Osteocyte (in vitro differentiated cells): ENCODE data around the gene ZNF346. TPM values are rescaled to one million over a fixed set of nuclear protein-coding genes. Genes with fewer than 3 reads are reported as not detected.
A peak's percentile ranks its signal among the peaks of the same experiment; 100 is the strongest.
"Not testable (repeated sequence)": the region's sequence is repeated elsewhere in the genome, so short reads cannot be mapped to it uniquely, and the experiment has no call there.

Experiments used
- DNase-seq: peaks from one replicate; pipeline ENCODE4 v3.0.0; 2021; ENCODE audit warnings: mixed read lengths; ENCODE audit not compliant: unreplicated experiment; ENCODE audit errors: extremely low spot score
- H3K27ac Mint-ChIP-seq: one replicate; pipeline ENCODE4 v1.8.0; 2021; ENCODE audit warnings: mild to moderate bottlenecking, mixed read lengths; ENCODE audit not compliant: unreplicated experiment
- H3K27me3 Mint-ChIP-seq: one replicate; pipeline ENCODE4 v1.8.0; 2021; ENCODE audit warnings: mixed read lengths; ENCODE audit not compliant: unreplicated experiment
- H3K36me3 Mint-ChIP-seq: one replicate; pipeline ENCODE4 v1.8.0; 2021; ENCODE audit warnings: mixed read lengths; ENCODE audit not compliant: unreplicated experiment
- H3K4me1 Mint-ChIP-seq: one replicate; pipeline ENCODE4 v1.8.0; 2021; ENCODE audit warnings: mixed read lengths; ENCODE audit not compliant: unreplicated experiment
- H3K4me3 Mint-ChIP-seq: one replicate; pipeline ENCODE4 v1.8.0; 2021; ENCODE audit warnings: mild to moderate bottlenecking, moderate library complexity, mixed read lengths; ENCODE audit not compliant: unreplicated experiment
- H3K9me3 Mint-ChIP-seq: one replicate; pipeline ENCODE4 v1.8.0; 2021; ENCODE audit warnings: mixed read lengths; ENCODE audit not compliant: unreplicated experiment
- total RNA-seq: library from RNA; stranded (reverse); gene quantifications from 2 replicates; pipeline ENCODE4 v1.2.1, GENCODE V29; 2021
- TF ChIP-seq, protein P1 (sequence below): fragments of 200-600 bp; sonication (generic); IDR thresholded peaks from 2 replicates; pipeline ENCODE4 v1.5.0; 2021; ENCODE audit warnings: antibody characterized with exemption, mild to moderate bottlenecking, moderate library complexity

Gene ZNF346
- total RNA-seq, 1 donor from 2014 or later = 26.9 TPM

DNA sequence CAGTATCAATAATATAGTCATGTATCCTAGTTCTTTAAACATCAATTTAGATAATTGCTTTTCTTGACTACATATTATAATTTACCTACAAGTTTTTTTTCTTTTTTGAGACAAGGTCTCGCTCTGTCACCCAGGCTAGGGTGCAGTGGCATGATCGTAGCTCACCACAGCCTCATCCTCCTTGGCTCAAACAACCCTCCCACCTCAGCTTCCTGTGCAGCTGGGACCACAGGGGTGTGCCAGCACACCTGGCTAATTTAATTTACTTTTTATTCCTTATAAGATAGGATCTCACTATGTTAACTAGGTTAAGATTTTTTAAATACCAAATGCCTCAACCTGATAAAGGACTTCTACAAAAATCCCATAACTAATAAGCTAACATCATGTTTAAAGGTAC is 37.0 kb upstream of the ZNF346 start:
- H3K4me3 Mint-ChIP-seq = no peak overlapping the region
- H3K27me3 Mint-ChIP-seq = no peaks in the 10 kb centered on the region
- TF ChIP-seq, protein P1, sequence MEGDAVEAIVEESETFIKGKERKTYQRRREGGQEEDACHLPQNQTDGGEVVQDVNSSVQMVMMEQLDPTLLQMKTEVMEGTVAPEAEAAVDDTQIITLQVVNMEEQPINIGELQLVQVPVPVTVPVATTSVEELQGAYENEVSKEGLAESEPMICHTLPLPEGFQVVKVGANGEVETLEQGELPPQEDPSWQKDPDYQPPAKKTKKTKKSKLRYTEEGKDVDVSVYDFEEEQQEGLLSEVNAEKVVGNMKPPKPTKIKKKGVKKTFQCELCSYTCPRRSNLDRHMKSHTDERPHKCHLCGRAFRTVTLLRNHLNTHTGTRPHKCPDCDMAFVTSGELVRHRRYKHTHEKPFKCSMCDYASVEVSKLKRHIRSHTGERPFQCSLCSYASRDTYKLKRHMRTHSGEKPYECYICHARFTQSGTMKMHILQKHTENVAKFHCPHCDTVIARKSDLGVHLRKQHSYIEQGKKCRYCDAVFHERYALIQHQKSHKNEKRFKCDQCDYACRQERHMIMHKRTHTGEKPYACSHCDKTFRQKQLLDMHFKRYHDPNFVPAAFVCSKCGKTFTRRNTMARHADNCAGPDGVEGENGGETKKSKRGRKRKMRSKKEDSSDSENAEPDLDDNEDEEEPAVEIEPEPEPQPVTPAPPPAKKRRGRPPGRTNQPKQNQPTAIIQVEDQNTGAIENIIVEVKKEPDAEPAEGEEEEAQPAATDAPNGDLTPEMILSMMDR = no peak
- H3K36me3 Mint-ChIP-seq = peaks cover 9% of the 10 kb centered on the region
- no peaks in the 10 kb centered on the region for H3K4me1 Mint-ChIP-seq
- no peak for DNase-seq
- H3K9me3 Mint-ChIP-seq = no peaks in the 10 kb centered on the region
- no peak overlapping the region for H3K27ac Mint-ChIP-seq

DNA sequence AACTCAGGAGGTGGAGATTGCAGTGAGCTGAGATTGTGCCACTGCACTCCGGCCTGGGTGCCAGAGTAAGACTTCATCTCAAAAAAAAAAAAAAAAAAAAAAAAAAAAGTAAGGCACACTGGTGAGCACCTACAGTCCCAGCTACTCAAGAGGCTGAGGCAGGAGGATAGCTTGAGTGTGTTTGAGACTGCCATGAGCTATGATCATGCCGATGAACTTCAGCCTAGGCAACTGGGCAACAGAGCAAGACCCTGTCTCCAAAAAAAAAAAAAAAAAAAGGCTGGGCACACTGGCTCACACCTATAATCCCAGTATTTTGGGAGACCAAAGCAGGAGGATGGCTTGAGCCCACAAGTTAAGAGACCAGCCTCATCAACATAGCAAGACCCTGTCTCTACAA is 36.2 kb upstream of the ZNF346 start:
- no peak for DNase-seq
- TF ChIP-seq, protein P1 = no peak
- Mint-ChIP-seq H3K4me3 (no peak overlapping the region), H3K36me3 (peaks cover 5% of the 10 kb centered on the region), H3K27ac (no peak overlapping the region), H3K4me1 (no peaks in the 10 kb centered on the region), H3K9me3 (no peaks in the 10 kb centered on the region), H3K27me3 (no peaks in the 10 kb centered on the region)

DNA sequence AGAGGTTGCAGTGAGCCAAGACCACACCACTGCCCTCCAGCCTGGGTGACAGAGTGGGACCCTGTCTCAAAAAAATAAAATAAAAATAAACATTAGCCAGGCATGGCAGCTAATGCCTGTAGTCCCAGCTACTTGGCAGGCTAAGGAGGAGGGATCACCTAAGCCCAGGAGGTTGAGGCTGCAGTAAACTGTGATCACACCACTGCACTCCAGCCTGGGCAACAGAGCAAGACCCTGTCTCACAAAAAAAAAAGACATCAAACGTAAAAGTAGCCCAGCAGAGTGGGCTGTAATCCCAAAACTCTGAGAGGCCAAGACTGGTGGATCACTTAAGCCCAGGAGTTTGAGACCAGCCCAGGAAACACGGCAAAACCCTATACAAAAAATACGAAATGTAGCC is 34.9 kb upstream of the ZNF346 start:
- Mint-ChIP-seq H3K27ac (no peak overlapping the region), H3K4me1 (no peaks in the 10 kb centered on the region)
- no peak for DNase-seq

DNA sequence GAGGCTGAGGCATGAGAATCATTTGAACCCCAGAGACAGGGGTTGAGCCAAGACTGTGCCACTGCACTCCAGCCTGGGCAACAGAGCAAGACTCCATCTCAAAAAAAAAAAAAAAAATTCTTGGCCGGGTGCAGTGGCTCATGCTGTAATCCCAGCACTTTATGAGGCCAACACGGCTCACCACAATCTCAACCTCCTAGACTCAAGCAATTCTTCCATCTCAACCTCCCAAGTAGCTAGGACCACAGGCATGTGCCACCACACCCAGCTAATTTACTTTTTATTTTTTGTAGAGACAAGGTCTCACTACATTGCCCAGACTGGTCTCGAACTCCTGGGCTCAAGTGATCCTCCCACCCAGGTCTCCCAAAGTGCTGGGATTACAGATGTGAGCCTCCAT is 29.4 kb upstream of the ZNF346 start:
- not testable (repeated sequence) for H3K27ac Mint-ChIP-seq, H3K4me3 Mint-ChIP-seq, H3K9me3 Mint-ChIP-seq, H3K27me3 Mint-ChIP-seq, H3K36me3 Mint-ChIP-seq
- DNase-seq = peak; percentile 32
- H3K4me1 Mint-ChIP-seq = peaks cover 23% of the 10 kb centered on the region

More for the DNA sequence above, 34.9 kb upstream of the ZNF346 start:
- H3K4me3 Mint-ChIP-seq = no peak overlapping the region
- TF ChIP-seq, protein P1 = no peak
- no peaks in the 10 kb centered on the region for H3K27me3 Mint-ChIP-seq
- H3K9me3 Mint-ChIP-seq = no peaks in the 10 kb centered on the region
- peaks cover 5% of the 10 kb centered on the region for H3K36me3 Mint-ChIP-seq

DNA sequence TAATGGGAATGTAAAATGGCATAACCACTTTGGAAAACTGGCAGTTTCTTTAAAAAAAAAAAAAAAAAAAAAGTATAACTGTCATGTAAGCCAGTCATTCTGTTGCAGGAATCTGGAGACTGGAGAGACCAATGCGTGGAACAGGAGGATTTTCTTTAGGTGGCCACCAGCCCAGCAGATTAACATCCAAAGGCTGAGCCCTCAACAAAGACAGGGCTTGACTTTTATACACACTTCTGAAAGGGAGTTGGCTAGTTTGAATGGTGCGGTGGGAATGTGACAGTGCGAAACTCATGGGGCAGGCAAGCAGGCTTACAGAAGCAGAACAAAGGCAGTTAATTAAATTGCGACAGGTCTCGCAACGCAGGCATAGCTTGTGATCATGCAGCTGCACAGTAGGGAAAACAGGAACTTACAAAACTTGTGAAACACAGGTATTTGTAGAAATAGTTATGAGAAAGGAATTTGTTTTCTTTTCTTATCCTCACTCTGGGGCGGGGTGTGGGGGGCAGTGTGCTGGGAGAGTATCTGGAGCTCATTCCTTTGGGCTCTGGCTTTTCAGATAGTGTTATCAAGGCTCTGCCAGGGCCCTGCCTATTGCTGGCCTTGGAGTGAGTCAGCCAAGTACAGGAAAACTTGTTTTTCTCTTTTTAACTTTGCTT is 27.9 kb upstream of the ZNF346 start:
- Mint-ChIP-seq H3K4me3 (no peak overlapping the region), H3K36me3 (peaks cover 1% of the 10 kb centered on the region), H3K4me1 (peaks cover 23% of the 10 kb centered on the region), H3K9me3 (no peaks in the 10 kb centered on the region), H3K27ac (peak overlapping the region; percentile 54), H3K27me3 (no peaks in the 10 kb centered on the region)
- TF ChIP-seq, protein P1 = no peak
- DNase-seq = no peak
